Measurements from ENCODE around the gene FLT3.

The FLT3 gene

GRCh38 chr13:28001837-28002473 is 98.4 kb downstream of the FLT3 start:
- no peak for DNase-seq (ENCODE audit: low read depth in 2 of 2)

GRCh38 chr13:28001049-28001448 is 99.3 kb downstream of the FLT3 start:
- no peak for DNase-seq (ENCODE audit: low read depth in 2 of 2)

- no peak for DNase-seq (ENCODE audit: low read depth in 2 of 2)
These were observed 99.8 kb downstream of the FLT3 start for GRCh38 chr13:28000567-28000966.

GRCh38 chr13:27997904-27998522 is 102.4 kb downstream of the FLT3 start:
- DNase-seq (ENCODE audit: low read depth in 2 of 2) = no peak

- no peak for DNase-seq (ENCODE audit: low read depth in 2 of 2)
These were observed 108.5 kb downstream of the FLT3 start for GRCh38 chr13:27991881-27992280.

GRCh38 chr13:27988520-27988919 is 111.9 kb downstream of the FLT3 start, which contains the start of gene URAD:
Gene URAD (minus strand): TSS chr13:27988693. CDS start chr13:27988637, 56 bp downstream.
- DNase-seq (ENCODE audit: low read depth in 2 of 2) = no peak

GRCh38 chr13:27985600-27985999 is 114.8 kb downstream of the FLT3 start:
- no peak for DNase-seq (ENCODE audit: low read depth in 2 of 2)

- DNase-seq (ENCODE audit: low read depth in 2 of 2) = no peak
These were observed 118.0 kb downstream of the FLT3 start for GRCh38 chr13:27982361-27982760.

- no peak for DNase-seq (ENCODE audit: low read depth in 2 of 2)
These were observed 119.2 kb downstream of the FLT3 start for GRCh38 chr13:27981006-27981708.

GRCh38 chr13:27980280-27980998 is 119.9 kb downstream of the FLT3 start:
- no peak for DNase-seq (ENCODE audit: low read depth in 2 of 2)

- DNase-seq (ENCODE audit: low read depth in 2 of 2) = no peak
These were observed 120.6 kb downstream of the FLT3 start for GRCh38 chr13:27979765-27980279.

GRCh38 chr13:27979001-27979643 is 121.3 kb downstream of the FLT3 start:
- DNase-seq (ENCODE audit: low read depth in 2 of 2) = no peak

GRCh38 chr13:27978301-27978968 is 121.9 kb downstream of the FLT3 start:
- DNase-seq (ENCODE audit: low read depth in 2 of 2) = no peak

GRCh38 chr13:27977476-27978300 is 122.7 kb downstream of the FLT3 start:
- DNase-seq (ENCODE audit: low read depth in 2 of 2) = no peak

GRCh38 chr13:27976362-27977091 is 123.8 kb downstream of the FLT3 start:
- no peak for DNase-seq (ENCODE audit: low read depth in 2 of 2)

GRCh38 chr13:27975564-27976361 is 124.6 kb downstream of the FLT3 start:
- DNase-seq (ENCODE audit: low read depth in 2 of 2) = no peak

- no peak for DNase-seq (ENCODE audit: low read depth in 2 of 2)
These were observed 126.3 kb downstream of the FLT3 start for GRCh38 chr13:27973961-27974662.

GRCh38 chr13:27973291-27973690 is 127.1 kb downstream of the FLT3 start:
- DNase-seq (ENCODE audit: low read depth in 2 of 2) = no peak

All from stimulated activated CD4-positive, alpha-beta T cell treated with anti-CD3 and anti-CD28 coated beads, Interleukin-15, amount 100 ng/mL, for 48 hours (primary cell).